Measurements from ENCODE around the gene GNAI1. TPM values are rescaled to one million over a fixed set of nuclear protein-coding genes. Genes with fewer than 3 reads are reported as not detected.

Gene GNAI1
- total and polyA plus RNA-seq, 10 of the 15 experiments (the other 5 are each of a cell fraction or from before 2014, with no cell fraction given), result not detected

DNA sequence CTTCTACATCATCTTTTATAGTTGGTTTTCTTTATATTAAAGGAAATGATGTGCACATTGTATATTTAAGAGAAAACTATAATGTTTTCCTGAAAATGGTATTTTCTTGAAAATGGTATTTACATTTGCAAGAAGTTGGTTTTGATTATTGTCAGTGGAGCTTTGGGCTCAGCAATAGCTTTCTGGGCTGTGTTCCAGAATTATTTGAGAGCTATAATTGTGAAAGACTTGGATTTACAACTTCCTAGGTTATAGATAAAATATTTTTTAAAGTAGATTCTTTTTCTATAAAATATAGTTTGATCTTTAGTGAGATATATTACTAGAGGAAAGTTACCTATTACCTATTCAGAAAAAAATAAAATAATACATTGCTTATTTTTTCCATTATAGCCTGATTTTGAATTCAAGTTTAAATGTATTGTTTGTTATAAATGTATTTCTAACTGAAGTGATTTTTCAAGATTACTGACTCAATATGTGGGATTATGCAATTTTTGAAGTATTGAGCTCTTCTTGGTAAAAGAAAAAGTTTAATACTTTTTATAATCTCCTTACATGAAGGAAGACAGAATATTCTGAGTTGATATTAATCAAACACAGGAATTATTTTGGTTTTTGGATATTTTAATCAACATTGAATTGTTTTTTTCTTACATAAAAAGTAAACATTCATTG, 20.2 kb downstream of the GNAI1 start:
- ChIA-PET SMC1A (ENCODE audit: uncharacterized antibody, unreplicated experiment) (no interaction called here), POLR2A (no interaction called here), CTCF (no interaction called here), RAD21 (ENCODE audit: unreplicated experiment) (no interaction called here)
- no peaks in the 10 kb centered on the region for H3K36me3 ChIP-seq (ENCODE audit: control insufficient read depth in 2 of 2, insufficient read depth in 2 of 2, low read length in 1 of 2)
- in situ Hi-C loops (cut with MboI), result no loop called here
- intact Hi-C loops (cut with micrococcal nuclease; ENCODE audit: unreplicated experiment), result no loop called here
- no peak for TF ChIP-seq FOXM1 (IDR thresholded peaks at IDR 0.05; ENCODE audit: low read depth, low read length)
- no peak for TF ChIP-seq ASH2L (IDR thresholded peaks at IDR 0.05; ENCODE audit: borderline replicate concordance, low read depth)
- TF ChIP-seq, protein P1, sequence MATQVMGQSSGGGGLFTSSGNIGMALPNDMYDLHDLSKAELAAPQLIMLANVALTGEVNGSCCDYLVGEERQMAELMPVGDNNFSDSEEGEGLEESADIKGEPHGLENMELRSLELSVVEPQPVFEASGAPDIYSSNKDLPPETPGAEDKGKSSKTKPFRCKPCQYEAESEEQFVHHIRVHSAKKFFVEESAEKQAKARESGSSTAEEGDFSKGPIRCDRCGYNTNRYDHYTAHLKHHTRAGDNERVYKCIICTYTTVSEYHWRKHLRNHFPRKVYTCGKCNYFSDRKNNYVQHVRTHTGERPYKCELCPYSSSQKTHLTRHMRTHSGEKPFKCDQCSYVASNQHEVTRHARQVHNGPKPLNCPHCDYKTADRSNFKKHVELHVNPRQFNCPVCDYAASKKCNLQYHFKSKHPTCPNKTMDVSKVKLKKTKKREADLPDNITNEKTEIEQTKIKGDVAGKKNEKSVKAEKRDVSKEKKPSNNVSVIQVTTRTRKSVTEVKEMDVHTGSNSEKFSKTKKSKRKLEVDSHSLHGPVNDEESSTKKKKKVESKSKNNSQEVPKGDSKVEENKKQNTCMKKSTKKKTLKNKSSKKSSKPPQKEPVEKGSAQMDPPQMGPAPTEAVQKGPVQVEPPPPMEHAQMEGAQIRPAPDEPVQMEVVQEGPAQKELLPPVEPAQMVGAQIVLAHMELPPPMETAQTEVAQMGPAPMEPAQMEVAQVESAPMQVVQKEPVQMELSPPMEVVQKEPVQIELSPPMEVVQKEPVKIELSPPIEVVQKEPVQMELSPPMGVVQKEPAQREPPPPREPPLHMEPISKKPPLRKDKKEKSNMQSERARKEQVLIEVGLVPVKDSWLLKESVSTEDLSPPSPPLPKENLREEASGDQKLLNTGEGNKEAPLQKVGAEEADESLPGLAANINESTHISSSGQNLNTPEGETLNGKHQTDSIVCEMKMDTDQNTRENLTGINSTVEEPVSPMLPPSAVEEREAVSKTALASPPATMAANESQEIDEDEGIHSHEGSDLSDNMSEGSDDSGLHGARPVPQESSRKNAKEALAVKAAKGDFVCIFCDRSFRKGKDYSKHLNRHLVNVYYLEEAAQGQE (IDR thresholded peaks at IDR 0.05; ENCODE audit: low read depth, low read length), result no peak
- no peak for TF ChIP-seq GABPA (IDR thresholded peaks at IDR 0.05; ENCODE audit: low read depth)
- TF ChIP-seq POLR2AphosphoS5 (IDR thresholded peaks at IDR 0.05; ENCODE audit: low read length), result no peak
- no peak for FAIRE-seq
- H3K4me3 ChIP-seq, result no peak overlapping the region
- no peaks in the 10 kb centered on the region for H3K4me1 ChIP-seq (ENCODE audit: control insufficient read depth, insufficient read depth, low read length)
- no peak overlapping the region for H2AFZ ChIP-seq (ENCODE audit: control insufficient read depth, low read depth, low read length)
- no peaks in the 10 kb centered on the region for H3K79me2 ChIP-seq (ENCODE audit: control insufficient read depth, insufficient read depth, low read length)
- H3K9ac ChIP-seq (ENCODE audit: control insufficient read depth, insufficient read depth, low read length), result no peak overlapping the region
- no peaks in the 10 kb centered on the region for H4K20me1 ChIP-seq (ENCODE audit: control insufficient read depth, insufficient read depth)
- no peak for ATAC-seq
- H3K9me3 ChIP-seq (replicated peaks; ENCODE audit: control insufficient read depth, insufficient read depth, low read length), result no peaks in the 10 kb centered on the region
- no peak overlapping the region for H3K4me2 ChIP-seq (ENCODE audit: control insufficient read depth, insufficient read depth)
- no peak overlapping the region for H3K27ac ChIP-seq (ENCODE audit: control insufficient read depth, insufficient read depth)
- no TSS peak for BruUV-seq (replicated peaks)
- no peaks in the 10 kb centered on the region for H3K27me3 ChIP-seq (replicated peaks in 1 of 2; ENCODE audit: control insufficient read depth in 2 of 2, insufficient read depth in 2 of 2, low read length in 1 of 2)
- DNase-seq (ENCODE audit: low read depth, low spot score), result no peak

Measured in GM12878 (cell line).